HG02840 (cell line): ENCODE measurements around the gene HINT2.

Source experiments
- ATAC-seq: cut with Tn5 transposase; IDR thresholded peaks from one replicate; pipeline ENCODE4 v1.9.1; 2021; ENCODE audit warnings: mild to moderate bottlenecking, moderate library complexity, moderate number of reproducible peaks; ENCODE audit not compliant: unreplicated experiment, low FRiP score

Gene HINT2

GRCh38 chr9:35841645-35841900 lies 26.7 kb upstream of the HINT2 start:
- no peak for ATAC-seq

GRCh38 chr9:35840881-35841644 lies 26.2 kb upstream of the HINT2 start:
- no peak for ATAC-seq

GRCh38 chr9:35839926-35840325 lies 25.1 kb upstream of the HINT2 start:
- ATAC-seq = no peak

GRCh38 chr9:35836595-35836994 lies 21.8 kb upstream of the HINT2 start:
- ATAC-seq = no peak

GRCh38 chr9:35835766-35836165 lies 20.9 kb upstream of the HINT2 start:
- no peak for ATAC-seq

- ATAC-seq = no peak
Measured at GRCh38 chr9:35835216-35835632, 20.4 kb upstream of the HINT2 start.

GRCh38 chr9:35834260-35835215 lies 19.7 kb upstream of the HINT2 start:
- ATAC-seq = no peak

GRCh38 chr9:35832814-35833213 lies 18.0 kb upstream of the HINT2 start:
- no peak for ATAC-seq

GRCh38 chr9:35831040-35831439 lies 16.2 kb upstream of the HINT2 start:
- ATAC-seq = no peak

- ATAC-seq = no peak
Measured at GRCh38 chr9:35829764-35830096, 14.9 kb upstream of the HINT2 start.

GRCh38 chr9:35829084-35829763 lies 14.4 kb upstream of the HINT2 start, which contains the start of gene TMEM8B:
Gene TMEM8B, plus strand, starts transcription at chr9:35829228. Its CDS starts 220 bp downstream, at chr9:35829448.
- peak; percentile 72 for ATAC-seq

- no peak for ATAC-seq
Measured at GRCh38 chr9:35828716-35829083, 13.9 kb upstream of the HINT2 start, which contains the start of gene FAM221B. Gene FAM221B, minus strand, starts transcription at chr9:35828732. Its CDS starts 2,571 bp downstream, at chr9:35826161.

GRCh38 chr9:35827486-35827885 lies 12.6 kb upstream of the HINT2 start:
- ATAC-seq = no peak

GRCh38 chr9:35826071-35826701 lies 11.3 kb upstream of the HINT2 start:
- peak; percentile 49 for ATAC-seq

- ATAC-seq = no peak
Measured at GRCh38 chr9:35822926-35823325, 8.1 kb upstream of the HINT2 start.

GRCh38 chr9:35820076-35820475 lies 5.2 kb upstream of the HINT2 start:
- ATAC-seq = no peak

GRCh38 chr9:35818341-35818740 lies 3.5 kb upstream of the HINT2 start:
- no peak for ATAC-seq

- ATAC-seq = no peak
Measured at GRCh38 chr9:35816708-35817107, 1.9 kb upstream of the HINT2 start.

GRCh38 chr9:35814106-35814840 lies 569 bp downstream of the HINT2 start:
- ATAC-seq = peak; percentile 17
